Liver (tissue), 3 donors: ENCODE data around the gene AFTPH.

Experiments
- RAD21 ChIP-seq, 2 donors: IDR thresholded peaks; 2 replicates each; pipeline ENCODE4 v1.6.1; 2016; ENCODE audit warnings: antibody characterized with exemption in 2 of 2, mild to moderate bottlenecking in 2 of 2
- TF ChIP-seq, protein P1 (sequence below): fragments of 150-350 bp; IDR thresholded peaks from 2 replicates; pipeline ENCODE4 v1.5.1; 2017; ENCODE audit warnings: improper control_type of control experiment, low read depth, low read length; ENCODE audit not compliant: missing input control
- donor health status: healthy.
- donor health status: healthy.

DNA sequence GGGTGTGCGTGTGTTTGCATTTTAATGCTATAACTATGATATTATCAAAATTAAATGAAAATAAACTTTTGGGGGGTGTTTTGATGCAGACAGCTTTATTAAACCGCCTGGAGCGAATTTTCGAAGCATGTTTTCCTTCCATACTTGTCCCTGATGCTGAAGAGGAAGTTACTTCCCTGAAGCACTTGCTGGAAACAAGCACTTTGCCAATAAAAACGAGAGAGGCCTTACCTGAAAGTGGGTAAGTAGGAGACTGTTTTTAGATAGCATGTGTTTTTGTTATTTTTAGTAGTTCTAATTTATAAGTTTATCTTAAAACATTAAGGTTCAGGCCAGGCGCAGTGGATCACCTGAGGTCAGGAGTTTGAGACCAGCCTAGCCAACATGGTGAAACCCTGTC, 43.3 kb downstream of the AFTPH start:
- TF ChIP-seq, protein P1, sequence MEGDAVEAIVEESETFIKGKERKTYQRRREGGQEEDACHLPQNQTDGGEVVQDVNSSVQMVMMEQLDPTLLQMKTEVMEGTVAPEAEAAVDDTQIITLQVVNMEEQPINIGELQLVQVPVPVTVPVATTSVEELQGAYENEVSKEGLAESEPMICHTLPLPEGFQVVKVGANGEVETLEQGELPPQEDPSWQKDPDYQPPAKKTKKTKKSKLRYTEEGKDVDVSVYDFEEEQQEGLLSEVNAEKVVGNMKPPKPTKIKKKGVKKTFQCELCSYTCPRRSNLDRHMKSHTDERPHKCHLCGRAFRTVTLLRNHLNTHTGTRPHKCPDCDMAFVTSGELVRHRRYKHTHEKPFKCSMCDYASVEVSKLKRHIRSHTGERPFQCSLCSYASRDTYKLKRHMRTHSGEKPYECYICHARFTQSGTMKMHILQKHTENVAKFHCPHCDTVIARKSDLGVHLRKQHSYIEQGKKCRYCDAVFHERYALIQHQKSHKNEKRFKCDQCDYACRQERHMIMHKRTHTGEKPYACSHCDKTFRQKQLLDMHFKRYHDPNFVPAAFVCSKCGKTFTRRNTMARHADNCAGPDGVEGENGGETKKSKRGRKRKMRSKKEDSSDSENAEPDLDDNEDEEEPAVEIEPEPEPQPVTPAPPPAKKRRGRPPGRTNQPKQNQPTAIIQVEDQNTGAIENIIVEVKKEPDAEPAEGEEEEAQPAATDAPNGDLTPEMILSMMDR, result no peak
- TF ChIP-seq RAD21 (IDR thresholded peaks at IDR 0.05), result no peak
